Panc1 (cell line): ENCODE data around the gene PCP4L1. TPM values are rescaled to one million over a fixed set of nuclear protein-coding genes. Genes with fewer than 3 reads are reported as not detected.
A peak's percentile ranks its signal among the peaks of the same experiment; 100 is the strongest.
"Not testable (repeated sequence)": the region's sequence is repeated elsewhere in the genome, so short reads cannot be mapped to it uniquely, and the experiment has no call there.

ENCODE experiments used
- ATAC-seq: fragments of 200-7000 bp; cut with Tn5 transposase; 2 replicates; pipeline ENCODE4 v1.9.1; 2020; ENCODE audit warnings: mild to moderate bottlenecking, moderate library complexity
- BruUV-seq: library from RNA; stranded (reverse); fragments of 400-500 nt; replicated peaks from 2 replicates; lab custom pipeline; 2021; lab: Mats Ljungman, UMichigan
- CTCF ChIA-PET: fragments of 300-600 bp; sonication (Branson Sonifier 250); formaldehyde crosslinking; loops from one replicate; lab custom pipeline; 2022; ENCODE audit warnings: antibody characterized with exemption; lab: Charles Lee
- POLR2A ChIA-PET: fragments of 300-600 bp; sonication (Branson Sonifier 250); formaldehyde crosslinking; loops from one replicate; lab custom pipeline; 2022; ENCODE audit warnings: antibody characterized with exemption; lab: Charles Lee
- DNase-seq: peaks from one replicate; pipeline ENCODE4 v3.0.0-alpha.2; 2010; ENCODE audit warnings: low read depth, low spot score
- H3K27ac ChIP-seq: 2 replicates; pipeline ENCODE4 v1.5.1; 2011; ENCODE audit warnings: mild to moderate bottlenecking, low read length, inconsistent platforms
- H3K27me3 ChIP-seq: fragments of 200-500 bp; sonication (Bioruptor generic); 2 replicates; pipeline ENCODE4 v1.6.0; 2014; ENCODE audit warnings: low read length, inconsistent platforms; ENCODE audit not compliant: control insufficient read depth, insufficient read depth
- H3K36me3 ChIP-seq: fragments of 200-500 bp; sonication (Bioruptor generic); 2 replicates; pipeline ENCODE4 v1.5.1; 2014; ENCODE audit warnings: inconsistent platforms, mild to moderate bottlenecking, low read length, moderate library complexity; ENCODE audit not compliant: control insufficient read depth, insufficient read depth
- H3K4me1 ChIP-seq: 2 replicates; pipeline ENCODE4 v1.5.1; 2011; ENCODE audit warnings: inconsistent platforms, mild to moderate bottlenecking, low read length, moderate library complexity; ENCODE audit not compliant: control insufficient read depth, insufficient read depth
- H3K4me3 ChIP-seq, 2 experiments: 2 replicates each; pipeline ENCODE4 v1.5.1; 2011 to 2012; ENCODE audit warnings: low read depth in 2 of 2, low read length in 2 of 2, mild to moderate bottlenecking in 2 of 2, inconsistent platforms in 1 of 2, moderate library complexity in 1 of 2
- H3K9me3 ChIP-seq: fragments of 200-500 bp; sonication (Bioruptor generic); 2 replicates; pipeline ENCODE4 v1.5.1; 2014; ENCODE audit warnings: low read depth, mild to moderate bottlenecking, inconsistent platforms, low read length, moderate library complexity; ENCODE audit not compliant: control insufficient read depth, insufficient read depth
- POLR2AphosphoS5 ChIP-seq: IDR thresholded peaks from 2 replicates; pipeline ENCODE4 v1.6.1; 2012; ENCODE audit warnings: mild to moderate bottlenecking, low read depth, low read length, moderate library complexity
- SIN3A ChIP-seq: IDR thresholded peaks from 2 replicates; pipeline ENCODE4 v1.6.1; 2012; ENCODE audit warnings: low read depth, mild to moderate bottlenecking, low read length, moderate library complexity, borderline replicate concordance; ENCODE audit not compliant: insufficient read depth
- TCF7L2 ChIP-seq: IDR thresholded peaks from 2 replicates; pipeline ENCODE4 v1.6.1; 2011; ENCODE audit warnings: mild to moderate bottlenecking, low read depth, low read length, inconsistent platforms
- in situ Hi-C: cut with HindIII; loops from 2 replicates; pipeline ENCODE4 v1.10.0; 2016; ENCODE audit warnings: low sequenced_read_pairs, low pct_unique_long_range_greater_than_20kb
- intact Hi-C: fragments of 100-400 bp; cut with micrococcal nuclease; formaldehyde crosslinking; loops from one replicate; pipeline ENCODE4 v1.10.0; 2022; ENCODE audit not compliant: unreplicated experiment
- total RNA-seq: library from RNA; stranded (reverse); gene quantifications from one replicate; pipeline ENCODE4 v1.2.1, GENCODE V29; 2021; ENCODE audit not compliant: unreplicated experiment
- TF ChIP-seq, protein P1 (sequence below), 2 experiments: IDR thresholded peaks; 2 replicates each; pipeline ENCODE4 v1.6.1; 2011 to 2012; ENCODE audit warnings: low read depth in 2 of 2, control low read depth in 1 of 2, low read length in 1 of 2, mild to moderate bottlenecking in 1 of 2, moderate library complexity in 1 of 2; ENCODE audit not compliant: insufficient read depth in 1 of 2
- TF ChIP-seq, protein P2 (sequence below): fragments of 450-650 bp; IDR thresholded peaks from 2 replicates; pipeline ENCODE4 v1.5.1; 2017; ENCODE audit warnings: mild to moderate bottlenecking

Gene PCP4L1
- total RNA-seq, 1 experiment from 2014 or later, result not detected

DNA sequence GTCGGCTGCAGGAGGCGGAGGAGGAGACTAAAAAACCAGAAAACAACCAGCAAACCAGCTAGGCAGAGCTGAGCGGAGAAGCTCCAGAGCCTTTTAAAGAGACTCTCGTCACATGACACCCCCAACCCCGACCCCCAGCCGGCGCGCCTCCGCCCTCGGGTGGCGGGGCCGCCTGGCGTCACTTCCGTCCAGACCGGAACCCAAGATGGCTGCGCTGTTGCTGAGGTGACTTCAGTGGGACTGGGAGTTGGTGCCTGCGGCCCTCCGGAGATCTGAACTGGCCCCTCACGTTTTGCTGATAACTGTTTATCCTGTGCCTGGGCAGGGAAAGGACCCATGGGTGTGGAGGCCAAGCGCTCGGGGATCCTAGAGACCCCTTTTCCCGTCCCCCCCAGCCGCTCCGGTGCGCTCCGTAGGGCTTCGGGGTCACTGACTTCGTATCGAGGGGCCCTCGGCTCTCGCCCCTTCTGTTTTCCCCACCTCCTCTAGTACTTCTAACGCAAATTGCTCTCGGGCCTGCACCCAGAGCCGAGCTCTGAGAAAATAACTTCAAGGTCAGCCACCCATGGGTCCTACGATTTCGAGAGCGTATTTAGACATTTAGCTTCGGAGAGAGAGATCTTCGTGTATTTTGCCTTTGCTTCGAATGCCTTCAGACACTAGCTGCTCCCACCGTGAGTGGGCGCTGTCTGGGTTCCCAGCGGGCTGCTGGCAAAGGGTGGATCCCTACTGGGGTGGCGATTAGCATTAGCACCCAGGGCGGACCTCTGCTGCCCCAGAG lies 55.8 kb downstream of the PCP4L1 start, which contains the start of gene SDHC:
TSS of gene SDHC (plus strand) at position 181 of the 781 bp plus-strand sequence. CDS start at position 206, 25 bp downstream.
- CTCF ChIA-PET, result interaction anchor here (0.6 to 0.8 kb wide), 2 partner anchors 23 to 28 kb away, joined by 3 to 9 read pairs; no protein-coding TSS in a partner anchor
- peak; percentile 98 for TF ChIP-seq POLR2AphosphoS5
- TF ChIP-seq, protein P1, sequence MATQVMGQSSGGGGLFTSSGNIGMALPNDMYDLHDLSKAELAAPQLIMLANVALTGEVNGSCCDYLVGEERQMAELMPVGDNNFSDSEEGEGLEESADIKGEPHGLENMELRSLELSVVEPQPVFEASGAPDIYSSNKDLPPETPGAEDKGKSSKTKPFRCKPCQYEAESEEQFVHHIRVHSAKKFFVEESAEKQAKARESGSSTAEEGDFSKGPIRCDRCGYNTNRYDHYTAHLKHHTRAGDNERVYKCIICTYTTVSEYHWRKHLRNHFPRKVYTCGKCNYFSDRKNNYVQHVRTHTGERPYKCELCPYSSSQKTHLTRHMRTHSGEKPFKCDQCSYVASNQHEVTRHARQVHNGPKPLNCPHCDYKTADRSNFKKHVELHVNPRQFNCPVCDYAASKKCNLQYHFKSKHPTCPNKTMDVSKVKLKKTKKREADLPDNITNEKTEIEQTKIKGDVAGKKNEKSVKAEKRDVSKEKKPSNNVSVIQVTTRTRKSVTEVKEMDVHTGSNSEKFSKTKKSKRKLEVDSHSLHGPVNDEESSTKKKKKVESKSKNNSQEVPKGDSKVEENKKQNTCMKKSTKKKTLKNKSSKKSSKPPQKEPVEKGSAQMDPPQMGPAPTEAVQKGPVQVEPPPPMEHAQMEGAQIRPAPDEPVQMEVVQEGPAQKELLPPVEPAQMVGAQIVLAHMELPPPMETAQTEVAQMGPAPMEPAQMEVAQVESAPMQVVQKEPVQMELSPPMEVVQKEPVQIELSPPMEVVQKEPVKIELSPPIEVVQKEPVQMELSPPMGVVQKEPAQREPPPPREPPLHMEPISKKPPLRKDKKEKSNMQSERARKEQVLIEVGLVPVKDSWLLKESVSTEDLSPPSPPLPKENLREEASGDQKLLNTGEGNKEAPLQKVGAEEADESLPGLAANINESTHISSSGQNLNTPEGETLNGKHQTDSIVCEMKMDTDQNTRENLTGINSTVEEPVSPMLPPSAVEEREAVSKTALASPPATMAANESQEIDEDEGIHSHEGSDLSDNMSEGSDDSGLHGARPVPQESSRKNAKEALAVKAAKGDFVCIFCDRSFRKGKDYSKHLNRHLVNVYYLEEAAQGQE (IDR thresholded peaks at IDR 0.05; ENCODE audit: insufficient read depth in 1 of 2, low read depth in 2 of 2, low read length in 1 of 2), result no peak
- TF ChIP-seq TCF7L2, result no peak
- TF ChIP-seq, protein P2, sequence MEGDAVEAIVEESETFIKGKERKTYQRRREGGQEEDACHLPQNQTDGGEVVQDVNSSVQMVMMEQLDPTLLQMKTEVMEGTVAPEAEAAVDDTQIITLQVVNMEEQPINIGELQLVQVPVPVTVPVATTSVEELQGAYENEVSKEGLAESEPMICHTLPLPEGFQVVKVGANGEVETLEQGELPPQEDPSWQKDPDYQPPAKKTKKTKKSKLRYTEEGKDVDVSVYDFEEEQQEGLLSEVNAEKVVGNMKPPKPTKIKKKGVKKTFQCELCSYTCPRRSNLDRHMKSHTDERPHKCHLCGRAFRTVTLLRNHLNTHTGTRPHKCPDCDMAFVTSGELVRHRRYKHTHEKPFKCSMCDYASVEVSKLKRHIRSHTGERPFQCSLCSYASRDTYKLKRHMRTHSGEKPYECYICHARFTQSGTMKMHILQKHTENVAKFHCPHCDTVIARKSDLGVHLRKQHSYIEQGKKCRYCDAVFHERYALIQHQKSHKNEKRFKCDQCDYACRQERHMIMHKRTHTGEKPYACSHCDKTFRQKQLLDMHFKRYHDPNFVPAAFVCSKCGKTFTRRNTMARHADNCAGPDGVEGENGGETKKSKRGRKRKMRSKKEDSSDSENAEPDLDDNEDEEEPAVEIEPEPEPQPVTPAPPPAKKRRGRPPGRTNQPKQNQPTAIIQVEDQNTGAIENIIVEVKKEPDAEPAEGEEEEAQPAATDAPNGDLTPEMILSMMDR, result no peak
- TF ChIP-seq SIN3A, result peak; percentile 89; the same call in 1 of the 2 replicates
- Histone ChIP-seq H3K36me3 (peaks cover 4% of the 10 kb centered on the region; the same call in 1 of the 2 replicates), H3K27me3 (no peaks in the 10 kb centered on the region), H3K27ac (peak within 1 kb of the TSS; percentile 97), H3K9me3 (no peaks in the 10 kb centered on the region), H3K4me1 (peaks cover 8% of the 10 kb centered on the region), H3K4me3 (peak within 1 kb of the TSS; percentile 92 to 94)
- POLR2A ChIA-PET, result no interaction called here
- ATAC-seq (peak; percentile 98), DNase-seq (peak; percentile 61)
- in situ Hi-C loops (no loop called here), intact Hi-C loops (no loop called here)
- TSS peak; percentile 88 for BruUV-seq

DNA sequence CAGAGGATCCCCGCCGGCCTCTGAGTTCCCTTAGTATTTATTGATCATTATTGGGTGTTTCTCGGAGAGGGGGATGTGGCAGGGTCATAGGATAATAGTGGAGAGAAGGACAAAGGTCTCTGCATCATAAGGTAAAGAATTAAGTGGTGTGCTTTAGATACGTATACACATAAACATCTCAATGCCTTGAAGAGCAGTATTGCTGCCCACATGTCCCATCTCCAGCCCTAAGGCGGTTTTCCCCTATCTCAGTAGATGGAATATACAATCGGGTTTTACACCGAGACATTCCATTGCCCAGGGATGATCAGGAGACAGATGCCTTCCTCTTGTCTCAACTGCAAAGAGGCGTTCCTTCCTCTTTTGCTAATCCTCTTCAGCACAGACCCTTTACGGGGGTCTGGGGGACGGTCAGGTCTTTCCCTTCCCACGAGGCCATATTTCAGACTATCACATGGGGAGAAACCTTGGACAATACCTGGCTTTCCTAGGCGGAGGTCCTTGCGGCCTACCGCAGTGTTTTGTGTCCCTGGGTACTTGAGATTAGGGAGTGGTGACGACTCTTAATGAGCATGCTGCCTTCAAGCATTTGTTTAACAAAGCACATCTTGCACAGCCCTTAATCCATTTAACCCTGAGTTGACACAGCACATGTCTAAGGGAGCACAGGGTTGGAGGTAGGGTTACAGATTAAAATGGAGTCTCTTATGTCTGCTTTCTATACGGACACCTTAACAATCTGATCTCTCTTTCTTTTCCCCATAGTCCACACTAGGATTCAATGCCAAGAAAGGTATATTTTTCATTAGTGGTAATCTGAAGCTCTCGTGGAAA lies 57.5 kb downstream of the PCP4L1 start:
- intact Hi-C loops, H3K36me3 ChIP-seq, ATAC-seq, POLR2A ChIA-PET, BruUV-seq, CTCF ChIA-PET, H3K4me3 ChIP-seq, DNase-seq, H3K9me3 ChIP-seq, H3K27ac ChIP-seq, H3K27me3 ChIP-seq, in situ Hi-C loops, H3K4me1 ChIP-seq: not testable (repeated sequence)
